ENCODE results near the gene DYSF. TPM values are rescaled to one million over a fixed set of nuclear protein-coding genes. Genes with fewer than 3 reads are reported as not detected.

DYSF gene
- total and polyA plus RNA-seq, 2 donors (not counting 1 experiment from before 2014, with no cell fraction given): 0.17 to 0.43 TPM

DNA sequence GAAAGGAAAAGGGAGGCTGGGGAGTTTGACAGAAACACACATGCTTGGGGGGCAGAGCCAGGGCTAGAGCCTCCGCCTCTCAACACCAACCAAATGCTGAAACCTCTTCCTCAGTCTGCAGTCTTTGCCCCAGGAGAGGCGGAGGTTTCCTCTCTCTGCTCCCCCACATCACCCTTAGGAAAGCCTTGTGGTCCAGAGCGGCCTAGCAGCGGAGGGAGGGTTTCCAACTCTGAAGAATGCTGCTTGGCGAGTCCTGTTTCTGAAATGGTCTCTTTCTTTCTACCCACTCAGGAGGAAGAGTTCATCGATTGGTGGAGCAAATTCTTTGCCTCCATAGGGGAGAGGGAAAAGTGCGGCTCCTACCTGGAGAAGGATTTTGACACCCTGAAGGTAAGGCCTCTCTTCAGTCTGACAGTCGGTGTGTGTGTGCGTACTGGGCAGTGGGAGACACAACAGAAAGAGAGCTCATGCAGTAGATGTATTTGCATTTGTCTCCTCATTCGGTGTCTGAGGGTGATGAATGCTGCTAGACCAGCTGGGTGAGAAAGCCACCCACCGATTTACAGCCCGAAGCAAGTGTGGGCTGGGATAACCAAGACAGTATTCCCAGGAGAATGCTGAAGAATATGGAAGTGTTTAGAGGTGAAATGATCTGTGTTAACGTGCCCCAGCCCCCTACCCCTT is 190.5 kb downstream of the DYSF start:
- Histone ChIP-seq H3K4me3 (ENCODE audit: control extremely low read depth in 1 of 5, extremely low read depth in 1 of 5, insufficient read depth in 1 of 5, low read depth in 2 of 5, low read length in 4 of 5) (no peak overlapping the region), H3K9me3 (ENCODE audit: control extremely low read depth in 1 of 3, control insufficient read depth in 2 of 3, insufficient read depth in 1 of 3, low read length in 2 of 3) (peaks cover 0 to 6% (median 0%) of the 10 kb centered on the region in 3 donors), H3K79me2 (ENCODE audit: control insufficient read depth, insufficient read depth, low read length) (no peaks in the 10 kb centered on the region), H2AFZ (ENCODE audit: insufficient read depth, low read depth, low read length, poor library complexity, severe bottlenecking) (no peak overlapping the region), H3K4me1 (ENCODE audit: control insufficient read depth in 2 of 2, insufficient read depth in 2 of 2, low read length in 2 of 2) (no peaks in the 10 kb centered on the region), H4K20me1 (ENCODE audit: control insufficient read depth, insufficient read depth, low read length, poor library complexity, severe bottlenecking) (no peaks in the 10 kb centered on the region), H3K9ac (ENCODE audit: low read length) (no peak overlapping the region), H3K4me2 (replicated peaks; ENCODE audit: low read depth, low read length, poor library complexity, severe bottlenecking) (no peak overlapping the region), H3K27ac (ENCODE audit: low read length in 2 of 2) (no peak overlapping the region), H3K27me3 (replicated peaks in 1 of 4; ENCODE audit: control extremely low read depth in 1 of 4, control insufficient read depth in 3 of 4, insufficient read depth in 4 of 4, low read length in 3 of 4) (peaks cover 0 to 8% (median 0%) of the 10 kb centered on the region in 4 experiments), H3K36me3 (replicated peaks in 1 of 2; ENCODE audit: control extremely low read depth in 1 of 2, control insufficient read depth in 1 of 2, extremely low read depth in 1 of 2, insufficient read depth in 2 of 2, low read length in 1 of 2) (no peaks in the 10 kb centered on the region)
- TF ChIP-seq, protein P1, sequence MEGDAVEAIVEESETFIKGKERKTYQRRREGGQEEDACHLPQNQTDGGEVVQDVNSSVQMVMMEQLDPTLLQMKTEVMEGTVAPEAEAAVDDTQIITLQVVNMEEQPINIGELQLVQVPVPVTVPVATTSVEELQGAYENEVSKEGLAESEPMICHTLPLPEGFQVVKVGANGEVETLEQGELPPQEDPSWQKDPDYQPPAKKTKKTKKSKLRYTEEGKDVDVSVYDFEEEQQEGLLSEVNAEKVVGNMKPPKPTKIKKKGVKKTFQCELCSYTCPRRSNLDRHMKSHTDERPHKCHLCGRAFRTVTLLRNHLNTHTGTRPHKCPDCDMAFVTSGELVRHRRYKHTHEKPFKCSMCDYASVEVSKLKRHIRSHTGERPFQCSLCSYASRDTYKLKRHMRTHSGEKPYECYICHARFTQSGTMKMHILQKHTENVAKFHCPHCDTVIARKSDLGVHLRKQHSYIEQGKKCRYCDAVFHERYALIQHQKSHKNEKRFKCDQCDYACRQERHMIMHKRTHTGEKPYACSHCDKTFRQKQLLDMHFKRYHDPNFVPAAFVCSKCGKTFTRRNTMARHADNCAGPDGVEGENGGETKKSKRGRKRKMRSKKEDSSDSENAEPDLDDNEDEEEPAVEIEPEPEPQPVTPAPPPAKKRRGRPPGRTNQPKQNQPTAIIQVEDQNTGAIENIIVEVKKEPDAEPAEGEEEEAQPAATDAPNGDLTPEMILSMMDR (IDR thresholded peaks at IDR 0.05): no peak
- no peak for TF ChIP-seq EZH2 (IDR thresholded peaks at IDR 0.05; ENCODE audit: borderline replicate concordance, insufficient read depth, low read depth, low read length, poor library complexity, severe bottlenecking)
- CTCF ChIA-PET: no interaction called here
- Mint-ChIP-seq H3K4me3 (no peak overlapping the region), H3K27me3 (peaks cover 27% of the 10 kb centered on the region), H3K9me3 (ENCODE audit: insufficient read depth) (no peaks in the 10 kb centered on the region), H3K27ac (no peak overlapping the region), H3K4me1 (no peaks in the 10 kb centered on the region)
- no peak for DNase-seq
- POLR2A ChIA-PET: no interaction called here
- no peak for ATAC-seq (ENCODE audit: low read depth)
- intact Hi-C loops (cut with micrococcal nuclease): no loop called here
- WGBS (ENCODE audit: insufficient coverage): 87% methylated on average over 7 of the region's 13 CpGs

DNA sequence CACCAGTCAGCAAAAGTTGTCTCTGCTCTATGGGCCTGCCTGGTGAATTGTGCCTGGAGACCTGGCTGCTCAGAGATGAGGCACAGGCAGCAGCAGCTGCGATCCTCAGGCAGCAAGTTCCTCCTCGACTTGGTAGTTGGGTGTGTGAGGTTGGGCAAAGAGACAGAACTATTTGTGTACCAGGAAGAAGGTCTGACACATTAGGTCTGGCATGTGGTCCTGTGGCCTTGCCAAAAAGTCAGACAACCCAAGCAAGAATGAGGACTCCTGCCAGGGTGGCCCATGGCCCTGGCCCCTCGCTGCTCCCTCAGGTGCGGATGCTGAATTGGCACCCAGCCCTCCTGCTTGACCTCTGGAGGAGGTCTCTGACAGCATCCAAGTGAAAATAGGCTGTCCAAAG is 192.7 kb downstream of the DYSF start:
- 86% methylated on average over 4 of the region's 4 CpGs for WGBS (ENCODE audit: insufficient coverage)
- Mint-ChIP-seq H3K27ac (no peak overlapping the region), H3K27me3 (peaks cover 31% of the 10 kb centered on the region), H3K4me3 (no peak overlapping the region), H3K4me1 (no peaks in the 10 kb centered on the region), H3K9me3 (ENCODE audit: insufficient read depth) (no peaks in the 10 kb centered on the region)
- Histone ChIP-seq H3K4me2 (replicated peaks; ENCODE audit: low read depth, low read length, poor library complexity, severe bottlenecking) (no peak overlapping the region), H3K9me3 (ENCODE audit: control extremely low read depth in 1 of 3, control insufficient read depth in 2 of 3, insufficient read depth in 1 of 3, low read length in 2 of 3) (peaks cover 0 to 6% (median 0%) of the 10 kb centered on the region in 3 donors), H3K27me3 (replicated peaks in 1 of 4; ENCODE audit: control extremely low read depth in 1 of 4, control insufficient read depth in 3 of 4, insufficient read depth in 4 of 4, low read length in 3 of 4) (peaks cover 0 to 8% (median 0%) of the 10 kb centered on the region in 4 experiments), H3K27ac (ENCODE audit: low read length in 2 of 2) (no peak overlapping the region), H4K20me1 (ENCODE audit: control insufficient read depth, insufficient read depth, low read length, poor library complexity, severe bottlenecking) (no peaks in the 10 kb centered on the region), H3K4me1 (ENCODE audit: control insufficient read depth in 2 of 2, insufficient read depth in 2 of 2, low read length in 2 of 2) (no peaks in the 10 kb centered on the region), H3K79me2 (ENCODE audit: control insufficient read depth, insufficient read depth, low read length) (no peaks in the 10 kb centered on the region), H3K9ac (ENCODE audit: low read length) (no peak overlapping the region), H3K36me3 (replicated peaks in 1 of 2; ENCODE audit: control extremely low read depth in 1 of 2, control insufficient read depth in 1 of 2, extremely low read depth in 1 of 2, insufficient read depth in 2 of 2, low read length in 1 of 2) (no peaks in the 10 kb centered on the region), H3K4me3 (ENCODE audit: control extremely low read depth in 1 of 5, extremely low read depth in 1 of 5, insufficient read depth in 1 of 5, low read depth in 2 of 5, low read length in 4 of 5) (no peak overlapping the region), H2AFZ (ENCODE audit: insufficient read depth, low read depth, low read length, poor library complexity, severe bottlenecking) (no peak overlapping the region)
- intact Hi-C loops (cut with micrococcal nuclease): no loop called here
- no peak for TF ChIP-seq EZH2 (IDR thresholded peaks at IDR 0.05; ENCODE audit: borderline replicate concordance, insufficient read depth, low read depth, low read length, poor library complexity, severe bottlenecking)
- TF ChIP-seq, protein P1 (IDR thresholded peaks at IDR 0.05): no peak
- ATAC-seq (ENCODE audit: low read depth) (no peak), DNase-seq (no peak)
- ChIA-PET POLR2A (no interaction called here), CTCF (no interaction called here)

Data from B cell (primary cell).